GM12875 (cell line): ENCODE results near the gene PACSIN2.

Experiments used
- H3K4me3 ChIP-seq: one replicate; pipeline ENCODE4 v1.5.1; 2011; ENCODE audit warnings: low read depth, low read length, control low read depth
- CTCF ChIP-seq: IDR thresholded peaks from 2 replicates; pipeline ENCODE4 v1.5.1; 2011; ENCODE audit warnings: low read depth, mild to moderate bottlenecking, control low read depth, inconsistent platforms, low read length, moderate library complexity, borderline replicate concordance; ENCODE audit not compliant: insufficient read depth

Gene PACSIN2

GRCh38 chr22:42907404-42908373 lies 107.3 kb downstream of the PACSIN2 start:
- TF ChIP-seq CTCF = no peak
- no peak overlapping the region for H3K4me3 ChIP-seq

- no peak overlapping the region for H3K4me3 ChIP-seq
- no peak for TF ChIP-seq CTCF
Measured at GRCh38 chr22:42906605-42907348, 108.2 kb downstream of the PACSIN2 start.

- no peak overlapping the region for H3K4me3 ChIP-seq
- TF ChIP-seq CTCF = no peak
Measured at GRCh38 chr22:42905702-42906183, 109.2 kb downstream of the PACSIN2 start.

- H3K4me3 ChIP-seq = no peak overlapping the region
- no peak for TF ChIP-seq CTCF
Measured at GRCh38 chr22:42905217-42905616, 109.7 kb downstream of the PACSIN2 start.

- H3K4me3 ChIP-seq = no peak overlapping the region
- no peak for TF ChIP-seq CTCF
Measured at GRCh38 chr22:42904050-42904449, 110.9 kb downstream of the PACSIN2 start.

GRCh38 chr22:42902875-42903510 lies 112.0 kb downstream of the PACSIN2 start:
- H3K4me3 ChIP-seq = no peak overlapping the region
- TF ChIP-seq CTCF = no peak
